ENCODE measurements around the gene CDK4.
"Not testable (repeated sequence)": the region's sequence is repeated elsewhere in the genome, so short reads cannot be mapped to it uniquely, and the experiment has no call there.

The CDK4 gene

DNA sequence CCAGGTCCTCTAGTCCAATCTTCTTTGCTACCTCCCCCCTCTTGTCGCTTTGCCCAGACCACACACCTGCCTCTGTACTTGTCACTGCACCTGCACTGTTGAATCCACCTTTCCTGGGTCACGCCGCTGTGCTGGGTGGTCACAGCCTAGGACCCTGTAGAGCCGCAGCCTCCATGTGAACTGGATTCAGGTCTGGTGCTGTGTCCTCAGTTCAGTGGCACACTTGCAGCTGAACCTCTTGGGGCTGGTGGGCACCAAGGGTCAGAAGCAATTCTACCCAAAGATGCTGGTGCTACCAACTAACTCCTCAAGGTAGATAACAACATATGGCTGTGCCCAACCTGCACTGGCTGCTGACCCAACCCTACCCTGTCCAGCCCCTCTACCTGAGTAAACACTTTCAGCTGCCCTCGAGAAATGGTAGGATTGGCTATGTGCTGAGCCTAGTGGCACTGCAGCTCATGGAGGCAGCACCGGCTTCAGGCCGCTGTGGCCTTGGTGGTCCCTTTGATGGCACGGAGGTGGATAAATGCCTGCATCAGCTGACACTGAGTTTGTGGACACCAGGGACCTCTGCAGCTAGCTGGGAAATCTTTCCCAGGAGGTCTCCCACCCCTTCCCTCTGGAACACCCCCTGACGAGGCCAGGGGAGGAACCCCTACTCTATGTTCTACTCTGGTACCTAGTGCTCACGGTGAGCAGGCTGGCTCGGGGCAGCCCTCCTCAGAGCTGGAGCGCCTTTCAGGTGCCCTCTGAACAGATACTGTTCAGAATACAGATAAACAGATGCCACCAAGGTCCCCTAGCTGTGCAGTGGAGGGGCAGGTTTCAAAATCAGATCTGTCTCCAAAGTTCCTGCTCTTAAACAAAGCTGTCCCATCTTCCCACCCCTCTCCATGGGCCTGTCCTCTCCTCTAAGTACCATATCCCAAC lies 27.8 kb downstream of the CDK4 start:
- TF ChIP-seq CTCF (IDR thresholded peaks at IDR 0.05; ENCODE audit: borderline replicate concordance, insufficient read depth, low read depth, low read length), result no peak
- no peak overlapping the region for H3K4me3 ChIP-seq (ENCODE audit: low read depth, low read length)

DNA sequence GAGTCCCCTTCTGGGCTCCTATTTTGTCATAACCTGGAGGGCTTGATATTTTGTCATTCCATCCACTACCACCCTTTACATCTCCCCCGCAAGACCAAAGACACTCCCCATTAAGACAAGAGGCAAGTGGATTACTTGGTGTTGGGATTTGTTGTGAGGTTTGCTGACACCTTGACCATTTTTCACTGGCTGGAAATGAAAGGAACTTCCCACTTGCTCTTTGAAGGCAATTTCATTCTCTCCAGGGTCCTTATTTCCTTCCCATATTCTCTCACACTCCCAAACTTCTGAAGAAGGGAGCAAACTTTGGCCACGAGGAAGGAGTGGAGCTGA lies 28.5 kb downstream of the CDK4 start:
- TF ChIP-seq CTCF (IDR thresholded peaks at IDR 0.05; ENCODE audit: borderline replicate concordance, insufficient read depth, low read depth, low read length), result no peak
- H3K4me3 ChIP-seq (ENCODE audit: low read depth, low read length), result no peak overlapping the region

DNA sequence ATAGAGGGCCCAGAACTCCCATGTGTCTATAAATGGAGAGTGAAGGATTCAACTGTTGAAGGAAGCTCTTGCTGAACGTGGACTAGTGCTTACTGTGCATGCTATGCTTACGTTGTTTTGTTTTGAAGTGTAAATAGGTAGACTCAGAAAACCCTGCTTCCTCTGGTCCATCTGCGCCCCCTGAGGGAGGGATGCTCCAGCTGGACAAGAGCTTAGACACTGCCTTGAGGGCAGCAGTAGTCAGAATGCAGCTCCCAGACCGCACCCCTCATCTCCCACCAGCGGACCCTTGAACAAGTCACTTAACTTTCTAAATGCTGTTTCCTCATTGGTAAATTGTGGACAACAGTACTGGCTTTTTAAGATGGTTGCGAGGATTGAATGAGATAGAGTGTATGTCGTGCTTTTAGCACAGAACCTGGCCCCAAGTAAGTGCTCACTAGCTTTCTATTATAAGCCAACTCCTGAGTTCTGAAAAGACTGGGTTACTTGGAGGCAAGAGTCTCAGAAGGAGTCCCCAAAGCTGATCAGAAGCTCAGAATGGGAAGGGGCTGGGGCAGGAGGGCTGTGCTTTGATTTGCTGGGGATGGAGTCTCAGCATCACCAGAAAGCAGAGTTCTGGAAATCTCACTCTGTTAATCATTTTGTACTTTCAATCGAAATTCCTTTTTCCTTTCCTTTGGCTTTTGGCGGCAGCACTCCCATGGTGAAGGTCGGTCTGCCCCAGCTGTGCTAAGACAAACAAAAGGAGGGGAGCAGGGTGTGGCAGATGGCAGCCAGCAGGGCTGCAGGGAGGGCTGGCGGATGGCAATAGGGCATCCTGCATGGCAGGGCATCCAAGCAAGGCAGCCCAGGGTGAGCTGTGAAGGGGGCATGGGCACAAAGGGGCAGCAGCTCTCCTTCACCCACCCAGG lies 29.1 kb downstream of the CDK4 start:
- H3K4me3 ChIP-seq (ENCODE audit: low read depth, low read length), result no peak overlapping the region

GRCh38 chr12:57721846-57722608 lies 30.1 kb downstream of the CDK4 start:
- not testable (repeated sequence) for H3K4me3 ChIP-seq (ENCODE audit: low read depth, low read length)

More for the DNA sequence above, 29.1 kb downstream of the CDK4 start:
- no peak for TF ChIP-seq CTCF (IDR thresholded peaks at IDR 0.05; ENCODE audit: borderline replicate concordance, insufficient read depth, low read depth, low read length)

GRCh38 chr12:57720606-57721595 lies 31.2 kb downstream of the CDK4 start:
- no peak for TF ChIP-seq CTCF (IDR thresholded peaks at IDR 0.05; ENCODE audit: borderline replicate concordance, insufficient read depth, low read depth, low read length)
- H3K4me3 ChIP-seq (ENCODE audit: low read depth, low read length), result no peak overlapping the region

GRCh38 chr12:57719777-57720605 lies 32.1 kb downstream of the CDK4 start:
- no peak overlapping the region for H3K4me3 ChIP-seq (ENCODE audit: low read depth, low read length)
- TF ChIP-seq CTCF (IDR thresholded peaks at IDR 0.05; ENCODE audit: borderline replicate concordance, insufficient read depth, low read depth, low read length), result no peak

Data from GM12875 (cell line).